ENCODE results near the gene MFNG.

The MFNG gene

DNA sequence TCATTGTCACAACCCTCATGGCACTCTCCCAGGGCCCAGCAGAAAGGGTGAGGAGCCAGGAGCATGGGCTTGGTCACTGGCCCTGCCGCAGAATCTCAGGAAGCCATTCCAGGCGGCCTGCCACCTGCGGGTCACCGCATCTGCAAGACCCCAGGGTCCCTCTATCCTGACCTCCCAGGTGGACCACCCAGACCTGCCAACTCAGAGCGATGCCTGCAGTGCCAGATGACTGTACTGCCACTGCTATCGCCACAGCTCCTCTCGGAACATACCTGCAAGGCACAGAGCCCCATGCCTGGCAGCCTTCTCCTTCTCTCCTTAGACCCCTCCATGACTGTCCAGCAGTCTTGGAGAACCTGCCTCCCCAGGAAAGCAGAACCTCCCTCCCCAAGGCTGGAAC is 32.5 kb downstream of the MFNG start:
- TF ChIP-seq, protein P1, sequence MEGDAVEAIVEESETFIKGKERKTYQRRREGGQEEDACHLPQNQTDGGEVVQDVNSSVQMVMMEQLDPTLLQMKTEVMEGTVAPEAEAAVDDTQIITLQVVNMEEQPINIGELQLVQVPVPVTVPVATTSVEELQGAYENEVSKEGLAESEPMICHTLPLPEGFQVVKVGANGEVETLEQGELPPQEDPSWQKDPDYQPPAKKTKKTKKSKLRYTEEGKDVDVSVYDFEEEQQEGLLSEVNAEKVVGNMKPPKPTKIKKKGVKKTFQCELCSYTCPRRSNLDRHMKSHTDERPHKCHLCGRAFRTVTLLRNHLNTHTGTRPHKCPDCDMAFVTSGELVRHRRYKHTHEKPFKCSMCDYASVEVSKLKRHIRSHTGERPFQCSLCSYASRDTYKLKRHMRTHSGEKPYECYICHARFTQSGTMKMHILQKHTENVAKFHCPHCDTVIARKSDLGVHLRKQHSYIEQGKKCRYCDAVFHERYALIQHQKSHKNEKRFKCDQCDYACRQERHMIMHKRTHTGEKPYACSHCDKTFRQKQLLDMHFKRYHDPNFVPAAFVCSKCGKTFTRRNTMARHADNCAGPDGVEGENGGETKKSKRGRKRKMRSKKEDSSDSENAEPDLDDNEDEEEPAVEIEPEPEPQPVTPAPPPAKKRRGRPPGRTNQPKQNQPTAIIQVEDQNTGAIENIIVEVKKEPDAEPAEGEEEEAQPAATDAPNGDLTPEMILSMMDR (IDR thresholded peaks at IDR 0.05; ENCODE audit: low read depth, low read length, poor library complexity, severe bottlenecking) = no peak
- no peak for TF ChIP-seq EZH2phosphoT487 (IDR thresholded peaks at IDR 0.05; ENCODE audit: borderline replicate concordance, low read length)
- Histone ChIP-seq H3K36me3 (ENCODE audit: control insufficient read depth, low read length) (no peaks in the 10 kb centered on the region), H3K9me2 (replicated peaks; ENCODE audit: control insufficient read depth, low read length) (no peaks in the 10 kb centered on the region), H3K4me2 (ENCODE audit: low read length) (no peak overlapping the region), H3K4me3 (ENCODE audit: low read length) (no peak overlapping the region), H3K27me3 (ENCODE audit: control insufficient read depth, low read length) (no peaks in the 10 kb centered on the region; the same call in 1 of the 2 replicates), H3K4me1 (ENCODE audit: control insufficient read depth, low read length) (peaks cover 30% of the 10 kb centered on the region), H3F3A (ENCODE audit: control insufficient read depth, insufficient read depth) (peaks cover 4% of the 10 kb centered on the region), H3K27ac (ENCODE audit: low read depth, low read length) (no peak overlapping the region), H3K79me2 (ENCODE audit: control insufficient read depth, low read length) (no peaks in the 10 kb centered on the region), H3K9me3 (ENCODE audit: control insufficient read depth, insufficient read depth, low read length) (no peaks in the 10 kb centered on the region), H4K20me1 (ENCODE audit: control insufficient read depth, insufficient read depth, low read depth, low read length) (no peaks in the 10 kb centered on the region)

DNA sequence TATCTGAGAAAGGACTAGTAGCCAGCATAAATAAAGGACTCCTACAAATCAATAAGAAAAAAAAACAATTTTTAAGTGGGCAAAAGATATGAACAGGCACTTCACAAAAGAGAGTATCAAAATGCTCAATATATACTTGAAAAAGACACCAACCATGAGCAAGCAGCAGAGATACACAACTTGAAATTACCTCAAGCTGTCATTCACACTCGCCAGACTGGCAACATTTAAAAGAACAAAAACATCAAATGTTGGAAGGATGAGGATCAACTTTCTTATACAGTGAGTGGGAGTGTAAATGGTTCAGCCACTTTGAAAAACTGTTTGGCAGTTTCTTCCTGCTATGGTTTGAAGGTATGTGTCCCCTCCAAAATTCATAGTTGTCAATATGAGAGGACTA is 35.0 kb downstream of the MFNG start:
- peaks cover 30% of the 10 kb centered on the region for H3K4me1 ChIP-seq (ENCODE audit: control insufficient read depth, low read length)
- no peaks in the 10 kb centered on the region for H3K9me3 ChIP-seq (ENCODE audit: control insufficient read depth, insufficient read depth, low read length)
- no peak overlapping the region for H3K4me3 ChIP-seq (ENCODE audit: low read length)
- no peaks in the 10 kb centered on the region for H3K9me2 ChIP-seq (replicated peaks; ENCODE audit: control insufficient read depth, low read length)
- H4K20me1 ChIP-seq (ENCODE audit: control insufficient read depth, insufficient read depth, low read depth, low read length) = no peaks in the 10 kb centered on the region
- no peak overlapping the region for H3K4me2 ChIP-seq (ENCODE audit: low read length)
- no peak for TF ChIP-seq EZH2phosphoT487 (IDR thresholded peaks at IDR 0.05; ENCODE audit: borderline replicate concordance, low read length)
- TF ChIP-seq, protein P1 (IDR thresholded peaks at IDR 0.05; ENCODE audit: low read depth, low read length, poor library complexity, severe bottlenecking) = no peak
- H3F3A ChIP-seq (ENCODE audit: control insufficient read depth, insufficient read depth) = no peaks in the 10 kb centered on the region
- H3K36me3 ChIP-seq (ENCODE audit: control insufficient read depth, low read length) = no peaks in the 10 kb centered on the region
- H3K27ac ChIP-seq (ENCODE audit: low read depth, low read length) = no peak overlapping the region
- no peaks in the 10 kb centered on the region for H3K79me2 ChIP-seq (ENCODE audit: control insufficient read depth, low read length)
- peaks cover 9% of the 10 kb centered on the region for H3K27me3 ChIP-seq (ENCODE audit: control insufficient read depth, low read length)

DNA sequence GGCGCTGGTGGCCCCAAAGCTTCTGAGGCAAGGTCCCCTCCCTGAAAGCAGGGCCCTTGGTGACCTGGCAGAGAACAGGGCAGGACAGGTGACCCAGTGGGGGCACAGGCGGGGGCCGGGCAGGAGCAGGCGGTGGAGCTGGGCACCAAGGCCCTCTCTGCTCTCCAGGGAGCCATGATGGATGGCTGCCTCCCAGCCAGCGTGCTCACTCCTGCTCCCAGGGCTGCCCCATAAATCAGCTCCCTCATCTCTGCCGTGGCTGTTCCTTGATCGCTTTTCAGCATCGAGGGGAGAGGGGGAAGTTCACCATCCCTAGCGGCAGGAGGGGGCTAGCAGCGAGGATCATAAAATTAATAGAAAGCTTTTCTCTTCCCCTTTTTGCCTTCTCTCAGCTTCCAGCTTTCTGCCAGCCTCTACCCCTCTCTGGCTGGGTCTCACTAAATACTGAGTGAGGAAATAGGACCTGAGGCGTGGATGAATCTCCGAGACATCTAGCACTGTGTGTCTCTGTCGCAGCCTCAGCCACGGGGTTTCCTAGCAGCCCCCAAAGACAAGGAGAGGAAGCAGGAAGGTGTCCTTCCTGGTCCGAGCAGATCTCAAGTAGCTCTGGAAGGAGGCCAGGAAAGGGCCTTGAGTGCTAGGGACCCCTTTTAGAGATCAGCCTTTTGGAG is 36.7 kb downstream of the MFNG start:
- H3K9me2 ChIP-seq (replicated peaks; ENCODE audit: control insufficient read depth, low read length) = no peaks in the 10 kb centered on the region
- peaks cover 30% of the 10 kb centered on the region for H3K4me1 ChIP-seq (ENCODE audit: control insufficient read depth, low read length)
- no peak overlapping the region for H3K4me3 ChIP-seq (ENCODE audit: low read length)
- TF ChIP-seq, protein P1 (IDR thresholded peaks at IDR 0.05; ENCODE audit: low read depth, low read length, poor library complexity, severe bottlenecking) = no peak
- no peak for TF ChIP-seq EZH2phosphoT487 (IDR thresholded peaks at IDR 0.05; ENCODE audit: borderline replicate concordance, low read length)
- H3K4me2 ChIP-seq (ENCODE audit: low read length) = no peak overlapping the region
- H3K27ac ChIP-seq (ENCODE audit: low read depth, low read length) = no peak overlapping the region
- no peaks in the 10 kb centered on the region for H4K20me1 ChIP-seq (ENCODE audit: control insufficient read depth, insufficient read depth, low read depth, low read length)
- no peaks in the 10 kb centered on the region for H3K79me2 ChIP-seq (ENCODE audit: control insufficient read depth, low read length)
- H3K9me3 ChIP-seq (ENCODE audit: control insufficient read depth, insufficient read depth, low read length) = no peaks in the 10 kb centered on the region
- H3K27me3 ChIP-seq (ENCODE audit: control insufficient read depth, low read length) = peaks cover 10% of the 10 kb centered on the region
- H3F3A ChIP-seq (ENCODE audit: control insufficient read depth, insufficient read depth) = no peaks in the 10 kb centered on the region
- no peaks in the 10 kb centered on the region for H3K36me3 ChIP-seq (ENCODE audit: control insufficient read depth, low read length)

Measured in DOHH2 (cell line).